Keratinocyte (primary cell): ENCODE results near the gene KTI12. TPM values are rescaled to one million over a fixed set of nuclear protein-coding genes. Genes with fewer than 3 reads are reported as not detected.
A peak's percentile ranks its signal among the peaks of the same experiment; 100 is the strongest.

Experiments
- DNase-seq: peaks from one replicate; pipeline ENCODE4 v3.0.0-alpha.2; 2011; ENCODE audit warnings: low read depth, missing footprints, low spot score
- FAIRE-seq: peaks from 2 replicates; lab custom pipeline; 2011; peaks lifted over from hg19 to GRCh38; lab: Jason Lieb, UNC
- H2AFZ ChIP-seq: 2 replicates; pipeline ENCODE4 v1.6.0; 2012; ENCODE audit warnings: low read length, control low read depth, inconsistent platforms; ENCODE audit not compliant: control insufficient read depth
- H3K27ac ChIP-seq: 2 replicates; pipeline ENCODE4 v1.5.1; 2011; ENCODE audit warnings: low read length; ENCODE audit not compliant: control insufficient read depth, insufficient read depth
- H3K27me3 ChIP-seq: 3 replicates; pipeline ENCODE4 v1.6.0; 2011; ENCODE audit warnings: low read length; ENCODE audit not compliant: control insufficient read depth, insufficient read depth; ENCODE audit errors: extremely low read depth
- H3K36me3 ChIP-seq, 2 experiments: 2 replicates in 1 of 2; 3 replicates in 1 of 2; pipeline ENCODE4 v1.5.1; 2011; ENCODE audit warnings: low read length in 2 of 2, mild to moderate bottlenecking in 1 of 2; ENCODE audit not compliant: control insufficient read depth in 2 of 2, insufficient read depth in 2 of 2; ENCODE audit errors: extremely low read depth in 1 of 2
- H3K4me1 ChIP-seq: 3 replicates; pipeline ENCODE4 v1.5.1; 2011; ENCODE audit warnings: low read length; ENCODE audit not compliant: control insufficient read depth, insufficient read depth; ENCODE audit errors: extremely low read depth
- H3K4me2 ChIP-seq: 3 replicates; pipeline ENCODE4 v1.6.0; 2011; ENCODE audit warnings: low read depth, low read length; ENCODE audit not compliant: control insufficient read depth, insufficient read depth; ENCODE audit errors: extremely low read depth
- H3K4me3 ChIP-seq, 3 experiments: fragments of 200-600 bp in 1 of 3; sonication (generic) in 1 of 3; 2 replicates in 2 of 3; 3 replicates in 1 of 3; pipeline ENCODE4 v1.5.1; 2011 to 2016; ENCODE audit warnings: low read length in 3 of 3, mild to moderate bottlenecking in 3 of 3, control low read depth in 2 of 3, inconsistent platforms in 1 of 3, low read depth in 1 of 3, mixed read lengths in 1 of 3, mixed run types in 1 of 3, moderate library complexity in 1 of 3; ENCODE audit not compliant: control insufficient read depth in 2 of 3, insufficient read depth in 2 of 3; ENCODE audit errors: extremely low read depth in 1 of 3
- H3K79me2 ChIP-seq: 2 replicates; pipeline ENCODE4 v1.6.0; 2012; ENCODE audit warnings: low read length; ENCODE audit not compliant: control insufficient read depth, insufficient read depth
- H3K9ac ChIP-seq: 3 replicates; pipeline ENCODE4 v1.6.0; 2011; ENCODE audit warnings: low read length; ENCODE audit not compliant: control insufficient read depth, insufficient read depth; ENCODE audit errors: extremely low read depth
- H3K9me1 ChIP-seq: 3 replicates; pipeline ENCODE4 v1.6.0; 2011; ENCODE audit warnings: low read length; ENCODE audit not compliant: control insufficient read depth, insufficient read depth; ENCODE audit errors: extremely low read depth
- H3K9me3 ChIP-seq: 2 replicates; pipeline ENCODE4 v1.5.1; 2012; ENCODE audit warnings: low read depth, low read length; ENCODE audit not compliant: control insufficient read depth
- H4K20me1 ChIP-seq: 3 replicates; pipeline ENCODE4 v1.6.0; 2011; ENCODE audit warnings: low read length; ENCODE audit not compliant: control insufficient read depth, insufficient read depth; ENCODE audit errors: extremely low read depth
- CTCF ChIP-seq, 3 experiments: IDR thresholded peaks in 1 of 3; conservative IDR thresholded peaks in 1 of 3; optimal IDR thresholded peaks in 1 of 3; 2 replicates in 2 of 3; 3 replicates in 1 of 3; pipeline versions ENCODE3 to v1.5.1; 2011; ENCODE audit warnings: low read length in 3 of 3, mild to moderate bottlenecking in 3 of 3, moderate library complexity in 2 of 3, control low read depth in 1 of 3, inconsistent platforms in 1 of 3; ENCODE audit not compliant: insufficient read depth in 2 of 3; ENCODE audit errors: extremely low read depth in 1 of 3
- EZH2 ChIP-seq: IDR thresholded peaks from one replicate; pipeline ENCODE4 v1.6.1; 2012; ENCODE audit warnings: inconsistent platforms, mild to moderate bottlenecking, low read length, moderate library complexity
- dilution Hi-C: fragments of 300-500 bp; cut with MboI; formaldehyde crosslinking; loops from one replicate; pipeline ENCODE4 v1.7.0; 2020; ENCODE audit warnings: low sequenced_read_pairs; ENCODE audit not compliant: extremely low pct_ligation_motif_present
- polyA plus RNA-seq, 5 experiments: library from polyadenylated mRNA; depleted of rRNA in 3 of 5; stranded (reverse) in 3 of 5; stranded (forward) in 1 of 5; unstranded in 1 of 5; fragments of >200 nt; gene quantifications; 1 replicate in 1 of 5; 2 replicates in 3 of 5; 3 replicates in 1 of 5; pipeline versions ENCODE4 v1.2.1 to v1.2.3, GENCODE V29; 2011 to 2012; ENCODE audit warnings: missing spikeins in 2 of 5, low read depth in 1 of 5, low replicate concordance in 1 of 5

The KTI12 gene
- polyA plus RNA-seq, 1 donor (not counting 4 experiments of a cell fraction or from before 2014, with no cell fraction given), result 8.1 TPM

DNA sequence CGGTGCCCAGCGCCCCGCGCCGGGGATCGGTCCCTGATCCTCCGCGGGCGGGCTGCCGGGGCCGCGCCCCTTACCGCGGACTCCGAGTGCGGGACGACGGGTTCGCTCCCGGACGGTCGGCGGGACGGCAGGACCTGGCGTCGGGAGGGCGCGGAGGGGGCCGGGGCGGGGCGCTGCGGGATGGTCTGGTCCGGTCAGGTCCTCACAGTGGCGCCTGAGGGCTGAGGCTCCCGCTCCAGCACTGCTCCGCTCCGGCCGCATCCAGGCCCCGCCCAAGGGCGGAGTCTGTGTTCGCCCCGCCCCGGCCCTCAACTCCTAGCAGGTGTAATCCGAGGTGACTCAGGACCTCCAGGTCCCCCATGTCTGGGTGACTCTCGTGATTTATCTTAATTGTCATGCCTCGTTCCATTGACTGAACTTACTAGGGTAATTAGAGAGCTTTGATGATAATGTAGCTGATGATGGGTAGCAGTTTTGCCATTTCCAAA, 43.1 kb downstream of the KTI12 start, which contains the start of gene RAB3B:
RAB3B (minus strand) TSS at position 223 of the 488 bp plus-strand sequence. CDS start 13,583 bp downstream, outside the sequence.
- Histone ChIP-seq H3K9ac (no peak within 1 kb of the TSS), H3K4me3 (peak within 1 kb of the TSS; percentile 49 to 67 (median 62)), H2AFZ (peak within 1 kb of the TSS; percentile 42), H3K4me2 (peak within 1 kb of the TSS; percentile 46), H4K20me1 (no peaks in the 10 kb centered on the region), H3K27me3 (no peaks in the 10 kb centered on the region), H3K9me3 (no peaks in the 10 kb centered on the region), H3K9me1 (no peaks in the 10 kb centered on the region), H3K36me3 (no peaks in the 10 kb centered on the region), H3K79me2 (no peaks in the 10 kb centered on the region), H3K27ac (no peak within 1 kb of the TSS), H3K4me1 (peaks cover 3% of the 10 kb centered on the region)
- no peak for TF ChIP-seq CTCF (optimal IDR thresholded peaks at IDR 0.05 in 1 of 3, IDR thresholded peaks at IDR 0.05 in 1 of 3, conservative IDR thresholded peaks at IDR 0.05 in 1 of 3; ENCODE audit: extremely low read depth in 1 of 3, insufficient read depth in 2 of 3, low read length in 3 of 3)
- TF ChIP-seq EZH2, result no peak
- dilution Hi-C loops, result no loop called here
- DNase-seq (peak; percentile 13), FAIRE-seq (peak; percentile 51)

DNA sequence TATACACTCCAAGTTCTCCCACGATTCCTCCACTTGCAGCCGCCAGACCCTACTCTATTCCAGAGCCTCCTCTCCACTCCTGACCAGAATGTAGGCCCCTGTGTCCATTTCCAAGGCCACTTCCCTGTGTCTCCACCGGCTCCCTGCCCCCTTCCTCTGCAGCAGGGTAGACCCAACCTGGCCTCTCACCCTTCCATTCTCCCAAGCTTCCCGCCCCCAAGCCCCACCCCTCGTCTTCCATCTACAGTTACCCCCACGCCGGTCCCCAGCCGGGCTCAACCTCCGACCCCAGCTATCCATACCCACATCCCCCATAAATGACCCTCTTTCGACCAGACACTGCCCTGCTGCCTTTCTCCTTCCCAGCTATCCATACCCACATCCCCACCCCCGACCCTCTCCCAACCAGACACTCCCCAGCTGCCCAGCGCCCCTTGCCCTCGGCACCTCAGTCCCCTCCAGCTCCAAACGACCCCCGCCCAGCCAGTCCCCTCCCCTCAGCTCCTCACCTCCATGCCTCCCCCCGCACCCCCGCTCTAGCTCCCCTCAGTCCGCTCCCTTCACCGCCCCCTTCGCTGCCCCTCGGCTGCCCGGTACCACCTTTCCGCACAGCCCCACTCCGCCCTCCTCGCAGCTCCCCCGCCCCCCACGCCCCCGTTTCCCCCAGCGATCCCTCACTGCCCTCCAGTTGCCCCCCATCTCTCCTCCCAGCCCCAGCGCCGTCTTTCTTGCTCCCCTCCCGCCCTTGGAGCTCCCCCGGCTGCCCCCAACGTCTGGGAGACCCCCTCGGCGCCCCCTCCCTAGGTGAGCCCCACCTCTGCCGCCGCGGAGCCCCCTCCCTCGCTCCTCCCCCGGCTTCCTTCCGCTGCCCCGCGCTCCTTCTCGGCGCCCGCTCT, 43.8 kb downstream of the KTI12 start:
- Histone ChIP-seq H3K79me2 (no peaks in the 10 kb centered on the region), H3K27ac (no peak overlapping the region)

More for the DNA sequence above, 43.8 kb downstream of the KTI12 start:
- FAIRE-seq (no peak), DNase-seq (no peak)
- Histone ChIP-seq H3K9me1 (no peaks in the 10 kb centered on the region), H3K4me1 (peaks cover 3% of the 10 kb centered on the region), H3K36me3 (no peaks in the 10 kb centered on the region), H3K9me3 (no peaks in the 10 kb centered on the region), H2AFZ (no peak overlapping the region), H3K27me3 (no peaks in the 10 kb centered on the region), H3K4me3 (peak overlapping the region; percentile 49 to 67 (median 62)), H3K9ac (no peak overlapping the region), H3K4me2 (peak overlapping the region; percentile 46), H4K20me1 (no peaks in the 10 kb centered on the region)
- dilution Hi-C loops, result no loop called here
- TF ChIP-seq EZH2 (no peak), CTCF (optimal IDR thresholded peaks at IDR 0.05 in 1 of 3, IDR thresholded peaks at IDR 0.05 in 1 of 3, conservative IDR thresholded peaks at IDR 0.05 in 1 of 3; ENCODE audit: extremely low read depth in 1 of 3, insufficient read depth in 2 of 3, low read length in 3 of 3) (no peak)
